VCaP (cell line): ENCODE measurements around the gene ARHGEF7.

ENCODE experiments used
- H3K27ac ChIP-seq: fragments of 450-650 bp; 2 replicates; pipeline ENCODE4 v1.5.1; 2017
- CTCF ChIP-seq: fragments of 450-650 bp; conservative IDR thresholded peaks from 2 replicates; pipeline ENCODE4 v1.5.1; 2017; ENCODE audit warnings: mild to moderate bottlenecking, moderate library complexity

The ARHGEF7 gene

GRCh38 chr13:111344471-111345191, 229.5 kb downstream of the ARHGEF7 start:
- peak; percentile 100 for TF ChIP-seq CTCF
- H3K27ac ChIP-seq, result peak overlapping the region; percentile 59

- TF ChIP-seq CTCF, result no peak
- peak overlapping the region; percentile 59 for H3K27ac ChIP-seq
Measured at GRCh38 chr13:111345682-111346081, 230.6 kb downstream of the ARHGEF7 start.

- no peak for TF ChIP-seq CTCF
- H3K27ac ChIP-seq, result no peak overlapping the region
Measured at GRCh38 chr13:111346101-111346680, 231.1 kb downstream of the ARHGEF7 start.

- no peak for TF ChIP-seq CTCF
- H3K27ac ChIP-seq, result no peak overlapping the region
Measured at GRCh38 chr13:111347438-111347837, 232.3 kb downstream of the ARHGEF7 start.

GRCh38 chr13:111353508-111353907, 238.4 kb downstream of the ARHGEF7 start:
- no peak for TF ChIP-seq CTCF
- H3K27ac ChIP-seq, result no peak overlapping the region

- no peak for TF ChIP-seq CTCF
- H3K27ac ChIP-seq, result no peak overlapping the region
Measured at GRCh38 chr13:111354789-111355188, 239.7 kb downstream of the ARHGEF7 start.
